Measurements from ENCODE around the gene C2orf69.

C2orf69 gene

DNA sequence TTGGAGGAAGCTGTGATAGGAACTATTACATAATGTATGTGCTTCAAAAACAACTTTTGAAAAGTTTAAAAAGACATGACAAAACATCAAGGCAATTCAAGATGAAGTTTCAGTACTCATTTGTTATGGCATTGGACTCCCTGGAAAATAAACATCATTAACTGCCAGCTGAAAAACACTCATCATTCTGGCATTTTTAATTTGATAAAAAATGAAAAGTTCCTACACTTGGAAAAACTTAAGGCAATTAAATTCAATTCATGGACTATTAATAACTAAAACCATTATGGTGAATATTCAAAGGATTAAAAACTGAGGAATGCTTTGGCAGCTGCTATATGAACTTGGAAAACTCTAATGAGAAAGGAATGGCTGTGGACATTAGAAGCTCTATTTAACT is 35.7 kb downstream of the C2orf69 start:
- TF ChIP-seq CTCF (IDR thresholded peaks at IDR 0.05; ENCODE audit: control insufficient read depth, extremely low read depth, insufficient read depth) = no peak
- H3K4me3 ChIP-seq (ENCODE audit: low read depth, low read length) = no peak overlapping the region
- no peak for DNase-seq (ENCODE audit: low read depth)

DNA sequence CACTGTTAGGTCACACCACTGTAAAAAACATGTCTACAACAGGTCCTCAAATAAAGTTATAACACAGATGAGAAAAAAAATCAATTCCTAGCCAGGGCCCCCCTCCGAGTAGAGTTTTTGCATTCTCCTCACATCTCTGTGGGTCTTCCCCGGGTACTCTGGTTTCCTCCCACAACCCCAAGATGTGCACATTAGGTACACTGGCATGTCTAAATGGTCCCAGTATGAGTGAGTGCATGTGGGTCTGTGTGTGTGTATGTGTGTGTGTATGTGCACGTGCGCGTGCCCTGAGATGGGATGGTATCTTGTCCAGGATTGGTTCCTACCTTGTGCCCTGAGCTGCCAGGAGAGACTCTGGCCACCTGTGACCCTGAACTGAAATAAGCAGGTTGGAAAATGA is 39.3 kb downstream of the C2orf69 start:
- DNase-seq (ENCODE audit: low read depth) = no peak
- no peak overlapping the region for H3K4me3 ChIP-seq (ENCODE audit: low read depth, low read length)
- TF ChIP-seq CTCF (IDR thresholded peaks at IDR 0.05; ENCODE audit: control insufficient read depth, extremely low read depth, insufficient read depth) = no peak

DNA sequence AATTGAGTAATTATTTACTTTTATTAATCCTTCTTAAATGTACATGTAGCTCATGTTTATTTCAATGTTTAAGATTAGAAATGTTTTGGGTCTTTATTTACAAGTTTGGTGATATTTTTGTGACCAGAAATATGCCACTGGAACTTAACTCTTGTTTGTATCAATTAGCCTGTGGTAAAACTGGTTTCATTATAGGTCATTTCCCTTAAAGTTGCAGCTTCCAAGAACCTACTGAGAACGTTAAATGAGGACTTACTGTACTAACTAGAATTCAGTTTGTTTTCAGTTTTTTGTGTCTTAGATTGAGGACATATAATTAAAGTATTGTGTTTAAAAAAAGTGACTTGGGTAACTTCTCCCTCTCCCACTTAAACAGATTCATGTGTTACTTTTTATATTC is 39.9 kb downstream of the C2orf69 start:
- no peak for DNase-seq (ENCODE audit: low read depth)
- TF ChIP-seq CTCF (IDR thresholded peaks at IDR 0.05; ENCODE audit: control insufficient read depth, extremely low read depth, insufficient read depth) = no peak
- H3K4me3 ChIP-seq (ENCODE audit: low read depth, low read length) = no peak overlapping the region

DNA sequence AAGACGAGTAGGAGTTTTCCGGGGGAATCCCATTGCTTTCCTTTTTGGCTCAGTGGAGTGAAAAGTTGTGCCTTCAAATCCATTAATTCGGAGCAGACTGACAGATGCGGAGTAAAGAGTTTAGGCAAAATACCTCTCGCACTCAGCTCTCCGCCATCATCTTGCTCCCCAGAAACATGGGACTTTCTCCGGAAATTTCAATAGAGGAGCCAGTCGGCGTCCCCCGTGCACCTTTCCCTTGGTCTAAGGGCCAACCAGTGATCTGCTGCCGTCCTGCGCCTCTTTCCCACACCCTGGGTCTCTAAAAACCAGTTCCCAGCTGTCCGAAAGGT is 43.9 kb downstream of the C2orf69 start:
- DNase-seq (ENCODE audit: low read depth) = peak; percentile 31
- H3K4me3 ChIP-seq (ENCODE audit: low read depth, low read length) = peak overlapping the region; percentile 100
- TF ChIP-seq CTCF (IDR thresholded peaks at IDR 0.05; ENCODE audit: control insufficient read depth, extremely low read depth, insufficient read depth) = no peak

DNA sequence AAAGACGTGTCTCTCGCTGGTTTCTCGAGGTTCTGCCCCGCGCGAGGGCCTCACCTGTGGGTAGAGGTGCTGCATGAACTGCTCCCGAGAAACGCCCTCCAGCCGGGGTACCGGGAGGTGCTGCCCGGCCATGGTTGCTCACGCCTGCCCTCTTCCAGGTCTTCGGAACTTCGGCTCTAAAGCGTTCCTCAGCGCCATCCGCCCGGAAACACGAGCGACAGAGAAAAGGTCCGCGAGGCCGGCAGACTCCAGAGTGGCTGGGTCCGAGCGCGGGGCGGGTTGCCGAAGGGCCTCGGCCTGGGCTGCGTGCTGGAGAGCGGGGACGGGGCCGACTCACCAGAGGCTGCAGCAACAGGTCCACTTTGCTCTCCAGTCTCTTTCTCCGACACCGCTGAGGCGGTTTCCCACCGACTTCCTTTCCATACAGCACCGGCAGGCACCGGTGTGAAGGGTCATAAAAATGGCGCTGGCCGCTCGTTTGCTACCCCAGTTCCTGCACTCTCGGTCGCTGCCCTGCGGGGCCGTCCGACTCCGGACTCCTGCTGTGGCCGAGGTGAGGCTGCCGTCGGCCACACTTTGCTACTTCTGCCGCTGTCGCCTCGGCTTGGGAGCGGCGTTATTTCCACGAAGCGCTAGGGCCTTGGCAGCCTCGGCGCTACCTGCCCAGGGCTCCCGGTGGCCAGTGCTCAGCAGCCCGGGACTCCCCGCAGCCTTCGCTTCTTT is 44.4 kb downstream of the C2orf69 start, which contains the start of the genes MAIP1 and TYW5:
MAIP1 (plus strand) TSS at position 244 of the 723 bp plus-strand sequence; CDS start at position 461, 217 bp downstream.
TYW5 (minus strand) TSS at position 153 of the 723 bp plus-strand sequence; CDS start at position 132, 21 bp downstream.
- H3K4me3 ChIP-seq (ENCODE audit: low read depth, low read length) = peak within 1 kb of the TSS; percentile 100
- peak; percentile 64 for DNase-seq (ENCODE audit: low read depth)
- TF ChIP-seq CTCF (IDR thresholded peaks at IDR 0.05; ENCODE audit: control insufficient read depth, extremely low read depth, insufficient read depth) = peak; percentile 29; the same call in 1 of the 2 replicates

- TF ChIP-seq CTCF (IDR thresholded peaks at IDR 0.05; ENCODE audit: control insufficient read depth, extremely low read depth, insufficient read depth) = no peak
- H3K4me3 ChIP-seq (ENCODE audit: low read depth, low read length) = peak overlapping the region; percentile 100
- no peak for DNase-seq (ENCODE audit: low read depth)
Observed at GRCh38 chr2:199956062-199956380, 44.9 kb downstream of the C2orf69 start.

GRCh38 chr2:199958014-199958413 is 46.9 kb downstream of the C2orf69 start:
- no peak overlapping the region for H3K4me3 ChIP-seq (ENCODE audit: low read depth, low read length)
- no peak for TF ChIP-seq CTCF (IDR thresholded peaks at IDR 0.05; ENCODE audit: control insufficient read depth, extremely low read depth, insufficient read depth)
- DNase-seq (ENCODE audit: low read depth) = no peak

All from LNCaP clone FGC (cell line).